ENCODE data around the gene MACF1.

Gene MACF1

GRCh38 chr1:39214998-39215873 lies 10.7 kb downstream of the MACF1 start:
- peak; percentile 48 for DNase-seq

- DNase-seq = no peak
These were observed 12.3 kb downstream of the MACF1 start for GRCh38 chr1:39216771-39217170.

GRCh38 chr1:39220891-39221870 lies 16.7 kb downstream of the MACF1 start:
- DNase-seq = no peak

- DNase-seq = no peak
These were observed 19.9 kb downstream of the MACF1 start for GRCh38 chr1:39224295-39224829.

GRCh38 chr1:39226836-39227235 lies 22.3 kb downstream of the MACF1 start:
- no peak for DNase-seq

DNA sequence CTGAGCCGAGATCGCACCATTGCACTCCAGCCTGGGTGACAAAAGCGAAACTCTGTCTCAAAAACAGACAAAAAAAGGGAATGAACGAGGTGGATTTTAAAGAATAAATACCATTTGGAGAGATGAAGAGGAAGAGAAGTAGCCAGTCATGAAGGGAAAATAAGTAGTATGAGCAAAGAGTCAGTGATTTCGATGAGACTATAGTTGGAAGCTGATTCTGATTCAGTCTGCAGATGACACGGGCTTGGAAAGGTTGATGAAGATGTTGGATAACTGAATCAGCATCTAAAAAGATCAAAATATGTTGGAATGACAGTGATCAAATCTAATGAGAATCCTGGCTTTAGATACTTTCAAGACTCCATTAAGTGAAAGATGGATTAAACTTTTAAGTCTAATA lies 23.8 kb downstream of the MACF1 start:
- no peak for DNase-seq

DNA sequence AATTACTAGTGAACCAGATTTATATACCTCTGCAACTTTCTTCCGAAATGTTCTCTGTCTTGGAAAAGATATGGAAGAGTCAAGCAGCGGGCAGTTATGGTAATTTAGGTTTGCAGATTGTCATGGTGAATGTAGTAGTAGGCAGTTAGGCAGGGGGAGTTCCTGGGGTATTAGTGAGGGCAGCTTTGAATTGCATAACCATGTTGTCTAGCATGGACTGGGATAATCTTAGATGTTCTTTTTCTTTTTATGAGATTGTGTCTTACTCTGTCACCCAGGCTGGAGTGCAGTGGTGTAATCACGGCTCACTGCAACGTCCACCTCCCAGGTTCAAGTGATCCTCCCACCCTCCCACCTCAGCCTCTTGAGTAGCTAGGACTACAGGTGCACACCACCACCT lies 25.0 kb downstream of the MACF1 start:
- no peak for DNase-seq

DNA sequence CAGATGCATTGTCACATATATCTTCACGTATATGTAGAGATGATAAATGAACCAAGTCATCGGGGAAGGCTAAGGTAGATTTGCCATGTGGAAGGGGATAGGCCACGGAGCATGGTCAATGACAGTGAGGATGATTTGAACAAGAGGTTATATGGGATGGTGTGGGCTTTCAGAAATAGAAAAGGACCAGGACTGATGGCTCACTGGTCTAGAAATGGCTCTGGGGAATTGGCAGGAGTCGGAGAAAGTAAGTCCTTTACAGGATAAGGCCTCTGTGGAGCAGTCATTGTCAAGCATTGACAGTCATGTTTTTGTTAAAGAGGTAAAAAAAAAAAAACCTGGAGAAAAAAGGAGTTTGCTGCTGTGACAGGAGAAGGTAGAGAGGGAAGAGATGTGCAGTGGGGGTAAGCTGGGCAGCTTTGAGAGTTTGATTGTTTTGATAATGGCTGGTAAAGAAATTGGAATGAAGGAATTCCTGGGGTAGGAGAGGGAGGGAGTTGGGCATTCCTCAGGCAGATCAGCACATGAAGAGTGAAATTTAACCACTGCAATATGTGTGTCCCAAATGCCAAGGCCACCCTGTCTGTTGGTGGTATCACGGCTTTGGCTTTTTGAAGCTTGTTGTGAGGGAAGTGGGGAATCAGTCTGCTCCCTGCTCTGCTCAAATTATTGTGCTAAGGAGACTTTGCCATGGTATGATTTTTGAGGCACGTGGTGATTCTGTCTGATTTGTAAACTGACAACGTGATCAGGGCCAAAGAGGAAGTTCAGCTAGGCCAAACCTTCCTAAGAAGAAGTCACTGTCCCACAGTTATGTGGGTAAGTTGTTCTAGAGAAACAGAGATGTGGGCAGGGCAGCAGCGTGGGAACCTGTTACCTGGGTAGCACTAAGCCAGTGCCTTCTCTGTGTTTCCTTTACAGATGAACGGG lies 26.0 kb downstream of the MACF1 start:
- DNase-seq = peak; percentile 43

DNA sequence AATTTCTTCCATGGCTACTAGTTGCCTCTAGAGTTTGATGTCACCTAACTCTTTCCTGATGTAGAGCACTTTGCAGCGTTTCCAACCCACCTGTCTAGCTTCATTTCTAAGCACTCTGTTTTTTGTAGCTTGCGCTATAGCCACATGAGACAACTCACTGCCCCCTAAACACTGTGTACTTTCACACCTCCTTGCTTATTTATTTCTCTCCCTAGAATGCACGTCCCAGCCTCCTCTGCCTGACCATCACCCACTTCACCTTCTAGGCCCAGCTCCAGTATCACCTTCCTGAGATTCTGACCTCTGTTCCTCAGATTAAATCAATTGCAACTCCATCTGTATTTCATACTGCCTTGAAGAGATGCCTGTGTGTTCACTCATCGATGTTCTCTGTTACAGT lies 32.5 kb downstream of the MACF1 start:
- DNase-seq = no peak

DNA sequence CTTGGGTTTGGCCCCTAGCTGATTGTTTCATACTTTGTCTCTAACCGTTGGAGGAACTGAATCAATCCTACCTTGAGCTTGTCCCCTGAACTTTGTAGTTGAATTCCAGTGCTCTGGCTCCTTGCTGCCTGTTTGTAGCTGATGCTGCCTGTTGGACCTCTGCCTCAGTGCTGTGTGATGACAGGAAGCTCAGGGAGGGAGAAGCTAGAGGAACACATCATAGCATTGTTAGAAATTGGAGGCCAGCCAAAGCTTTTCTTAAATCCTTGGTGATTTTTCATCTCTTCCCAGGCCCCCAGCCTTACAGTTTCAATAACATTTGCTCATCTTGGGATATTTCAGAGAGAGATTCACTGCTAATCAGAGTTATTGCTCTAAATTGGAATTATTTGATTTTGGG lies 34.0 kb downstream of the MACF1 start:
- peak; percentile 88 for DNase-seq

DNA sequence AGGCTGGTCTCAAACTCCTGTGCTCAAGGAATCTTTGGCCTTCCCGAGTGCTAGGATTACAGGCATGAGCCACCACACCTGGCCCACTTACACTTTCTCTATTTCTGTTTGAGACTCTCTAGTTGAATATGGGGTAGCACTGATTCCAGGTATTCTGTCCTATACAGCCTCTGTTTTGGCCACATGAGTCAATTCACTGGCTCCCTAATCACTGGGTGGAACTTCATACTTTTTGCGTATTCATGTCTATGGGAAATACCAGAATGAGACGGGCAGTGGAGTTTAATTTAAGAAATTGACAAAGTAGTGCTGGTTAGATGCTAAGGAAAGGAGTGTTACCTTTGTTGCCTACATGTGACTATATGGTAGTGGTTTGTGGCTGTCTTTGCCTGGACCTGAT lies 35.5 kb downstream of the MACF1 start:
- DNase-seq = no peak

GRCh38 chr1:39243302-39243701 lies 38.8 kb downstream of the MACF1 start:
- no peak for DNase-seq

DNA sequence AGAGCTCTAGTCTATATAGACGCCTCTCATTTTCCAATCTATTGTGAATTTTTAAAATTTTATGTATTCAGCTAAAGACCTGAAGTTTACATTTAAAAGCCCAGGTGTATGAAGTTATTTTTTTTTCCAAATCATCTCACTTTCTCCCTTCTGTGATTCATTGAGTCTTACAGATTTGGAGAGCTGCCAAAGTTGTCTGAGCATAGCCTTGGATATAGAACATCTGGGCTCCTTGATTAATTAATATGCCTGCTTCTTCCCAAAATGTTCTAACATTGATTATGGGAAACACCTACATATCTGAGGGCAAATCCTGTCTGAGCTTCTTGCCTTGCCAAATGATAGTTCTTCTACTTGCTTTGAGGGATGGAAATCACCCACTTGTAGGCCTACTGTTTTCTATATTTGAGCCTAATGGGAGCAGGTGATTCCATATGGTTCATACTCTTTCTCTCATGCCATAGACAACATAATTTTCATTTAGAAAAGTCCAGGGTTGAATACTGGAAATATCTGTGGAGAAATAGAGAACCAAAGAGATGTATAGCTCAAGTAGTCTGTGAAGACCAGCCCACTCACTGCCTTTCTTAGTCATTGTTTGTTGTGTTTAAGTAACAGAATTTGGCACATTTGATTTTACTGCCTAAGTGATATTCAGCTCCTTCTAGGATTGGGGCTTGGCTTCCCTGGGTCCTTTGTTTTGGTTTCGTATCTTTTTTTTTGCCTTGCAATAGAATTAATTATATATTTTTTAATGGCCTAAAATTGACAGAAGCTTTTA lies 46.2 kb downstream of the MACF1 start:
- peak; percentile 49 for DNase-seq

GRCh38 chr1:39255222-39255621 lies 50.7 kb downstream of the MACF1 start:
- peak; percentile 86 for DNase-seq

GRCh38 chr1:39258146-39258924 lies 53.8 kb downstream of the MACF1 start:
- peak; percentile 67 for DNase-seq

- DNase-seq = no peak
These were observed 54.4 kb downstream of the MACF1 start for GRCh38 chr1:39258925-39259244.

DNA sequence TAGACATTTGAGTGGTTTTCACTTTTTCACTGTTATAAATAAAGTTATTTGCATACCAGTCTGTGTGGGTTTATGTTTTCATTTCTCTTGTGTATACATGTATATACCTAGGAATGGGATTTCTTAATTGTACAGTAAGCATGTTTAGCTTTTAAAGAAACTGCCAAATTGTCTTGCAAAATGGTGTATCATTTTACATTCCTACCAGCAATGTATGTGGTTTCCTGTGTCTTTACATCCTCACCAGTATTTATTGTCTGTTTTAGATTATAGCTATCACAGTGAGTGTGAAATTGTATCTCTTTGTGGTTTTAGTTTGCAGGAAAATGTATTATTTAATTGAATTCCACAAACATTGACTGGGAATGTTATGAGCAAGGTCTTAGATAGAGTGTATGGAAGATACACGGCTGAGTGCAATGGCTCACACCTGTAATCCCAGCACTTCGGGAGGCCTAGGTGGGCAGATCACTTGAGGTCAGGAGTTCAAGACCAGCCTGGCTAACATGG lies 57.3 kb downstream of the MACF1 start:
- DNase-seq = peak; percentile 88

- peak; percentile 39 for DNase-seq
These were observed 58.3 kb downstream of the MACF1 start for GRCh38 chr1:39262802-39263201.

DNA sequence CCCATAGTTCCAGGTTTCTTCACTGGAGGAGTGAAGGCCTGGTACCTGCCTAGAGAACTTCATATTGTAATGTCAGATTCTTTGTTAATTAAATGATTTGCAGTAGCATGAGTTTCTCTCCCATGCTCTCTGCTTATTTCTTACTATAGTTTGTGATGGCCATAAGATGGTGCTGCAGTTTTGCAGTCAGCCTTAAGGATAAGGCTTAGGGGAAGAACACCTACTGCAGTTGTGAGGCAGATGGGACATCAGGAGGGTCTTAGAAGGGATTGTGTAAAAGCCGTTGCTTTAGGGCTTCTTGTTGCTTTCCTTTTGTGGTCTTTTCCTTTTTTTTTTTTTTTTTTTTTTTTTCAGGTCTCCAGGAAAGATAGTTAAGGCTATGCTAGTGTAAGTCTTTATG lies 61.8 kb downstream of the MACF1 start:
- peak; percentile 20 for DNase-seq

DNA sequence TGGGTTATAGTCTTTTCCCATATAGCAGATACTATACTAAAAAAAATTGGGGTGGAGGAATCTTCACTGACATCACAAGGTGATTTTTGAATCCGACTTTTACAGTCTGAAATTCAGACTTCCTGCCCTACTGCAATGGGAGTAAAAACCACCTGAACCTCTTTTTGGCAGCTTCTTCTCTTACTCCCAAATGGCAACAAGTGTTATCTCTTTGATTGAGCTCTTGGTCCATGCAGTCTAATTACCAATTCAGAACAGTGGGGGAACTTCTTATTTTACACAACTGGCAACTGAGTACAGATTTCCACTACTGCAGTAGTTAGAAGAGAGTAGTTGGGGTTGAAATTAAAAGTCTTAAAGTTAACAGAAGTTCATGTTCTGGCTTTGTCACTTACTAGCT lies 62.3 kb downstream of the MACF1 start:
- DNase-seq = no peak

All from fibroblast of skin of right biceps (primary cell).